Trophoblast cell (in vitro differentiated cells and primary cell): Measurements from ENCODE around the gene ZPBP2.
A peak's percentile ranks its signal among the peaks of the same experiment; 100 is the strongest.

Experiments used
- DNase-seq, 2 donors: peaks; one replicate each; pipeline ENCODE4 v3.0.0-alpha.2; 2016
- H2AFZ ChIP-seq: 2 replicates; pipeline ENCODE4 v1.6.1; 2013; ENCODE audit warnings: low read length, moderate library complexity, mild to moderate bottlenecking; ENCODE audit not compliant: insufficient read depth, poor library complexity
- H2AK5ac ChIP-seq: 2 replicates; pipeline ENCODE4 v1.6.1; 2013; ENCODE audit warnings: mild to moderate bottlenecking, low read length
- H2BK120ac ChIP-seq: 2 replicates; pipeline ENCODE4 v1.6.1; 2013; ENCODE audit warnings: low read length, mild to moderate bottlenecking, moderate library complexity; ENCODE audit not compliant: insufficient read depth, poor library complexity
- H2BK12ac ChIP-seq: 2 replicates; pipeline ENCODE4 v1.6.1; 2013; ENCODE audit warnings: mild to moderate bottlenecking, low read length, moderate library complexity
- H2BK5ac ChIP-seq: 2 replicates; pipeline ENCODE4 v1.6.1; 2013; ENCODE audit warnings: low read length, low read depth, moderate library complexity, mild to moderate bottlenecking; ENCODE audit not compliant: poor library complexity
- H3K14ac ChIP-seq: 2 replicates; pipeline ENCODE4 v1.6.1; 2013; ENCODE audit warnings: mild to moderate bottlenecking, low read length
- H3K18ac ChIP-seq: 2 replicates; pipeline ENCODE4 v1.6.1; 2013; ENCODE audit warnings: mild to moderate bottlenecking, low read length
- H3K23ac ChIP-seq: 2 replicates; pipeline ENCODE4 v1.6.1; 2013; ENCODE audit warnings: low read length
- H3K27ac ChIP-seq: 2 replicates; pipeline ENCODE4 v1.5.1; 2013; ENCODE audit warnings: low read depth, mild to moderate bottlenecking, inconsistent platforms, low read length, moderate library complexity
- H3K27me3 ChIP-seq: 2 replicates; pipeline ENCODE4 v1.6.1; 2013; ENCODE audit warnings: inconsistent platforms, mild to moderate bottlenecking, low read length, moderate library complexity; ENCODE audit not compliant: insufficient read depth
- H3K36me3 ChIP-seq, 2 experiments: 1 replicate in 1 of 2; 2 replicates in 1 of 2; pipeline ENCODE4 v1.6.1; 2013; ENCODE audit warnings: low read length in 2 of 2, mild to moderate bottlenecking in 2 of 2, moderate library complexity in 1 of 2; ENCODE audit not compliant: insufficient read depth in 2 of 2, control insufficient read depth in 1 of 2
- H3K4ac ChIP-seq: 2 replicates; pipeline ENCODE4 v1.6.1; 2013; ENCODE audit warnings: low read depth, mild to moderate bottlenecking, low read length, moderate library complexity
- H3K4me1 ChIP-seq, 2 experiments: 1 replicate in 1 of 2; 2 replicates in 1 of 2; pipeline ENCODE4 v1.6.1; 2013; ENCODE audit warnings: low read length in 2 of 2, mild to moderate bottlenecking in 2 of 2, moderate library complexity in 1 of 2; ENCODE audit not compliant: insufficient read depth in 2 of 2, control insufficient read depth in 1 of 2
- H3K4me2 ChIP-seq: 2 replicates; pipeline ENCODE4 v1.6.1; 2013; ENCODE audit warnings: inconsistent platforms, mild to moderate bottlenecking, low read length, moderate library complexity
- H3K4me3 ChIP-seq: 2 replicates; pipeline ENCODE4 v1.5.1; 2013; ENCODE audit warnings: mild to moderate bottlenecking, low read depth, low read length, inconsistent platforms
- H3K79me1 ChIP-seq: one replicate; pipeline ENCODE4 v1.6.1; 2013; ENCODE audit warnings: low read length
- H3K79me2 ChIP-seq: 2 replicates; pipeline ENCODE4 v1.6.1; 2013; ENCODE audit warnings: low read length, mild to moderate bottlenecking; ENCODE audit not compliant: control insufficient read depth, insufficient read depth, poor library complexity
- H3K9ac ChIP-seq: 2 replicates; pipeline ENCODE4 v1.6.1; 2013; ENCODE audit warnings: mild to moderate bottlenecking, low read length
- H3K9me3 ChIP-seq: 2 replicates; pipeline ENCODE4 v1.6.1; 2013; ENCODE audit warnings: low read depth, mild to moderate bottlenecking, control low read depth, inconsistent platforms, low read length; ENCODE audit not compliant: insufficient read depth
- H4K12ac ChIP-seq: 2 replicates; pipeline ENCODE4 v1.6.1; 2013; ENCODE audit warnings: low read depth, mild to moderate bottlenecking, low read length, moderate library complexity
- H4K8ac ChIP-seq: 2 replicates; pipeline ENCODE4 v1.6.1; 2013; ENCODE audit warnings: low read depth, mild to moderate bottlenecking, low read length, moderate library complexity
- H4K91ac ChIP-seq: one replicate; pipeline ENCODE4 v1.6.1; 2013; ENCODE audit warnings: low read depth, mild to moderate bottlenecking, low read length, moderate library complexity
- WGBS: extraction: QIAGEN DNeasy Blood & Tissue Kit; methylation state at CpG from one replicate; pipeline ENCODE4 v1.1.7; 2013; ENCODE audit warnings: missing lambda C conversion rate; ENCODE audit not compliant: insufficient read length, insufficient coverage; ENCODE audit errors: extremely low coverage; 5-methylcytosine and 5-hydroxymethylcytosine counted together

ZPBP2 gene

GRCh38 chr17:39923836-39924690, 56.1 kb downstream of the ZPBP2 start:
- Histone ChIP-seq H3K4me3 (no peak overlapping the region), H3K27me3 (no peaks in the 10 kb centered on the region), H3K79me2 (peaks cover 7% of the 10 kb centered on the region), H3K14ac (no peak overlapping the region), H2BK5ac (no peak overlapping the region), H2BK12ac (no peak overlapping the region), H3K4me2 (no peak overlapping the region), H2AK5ac (no peak overlapping the region), H3K4me1 (peaks cover 25 to 26% of the 10 kb centered on the region in 2 experiments), H3K4ac (no peak overlapping the region), H3K27ac (no peak overlapping the region), H4K12ac (no peak overlapping the region), H4K8ac (no peak overlapping the region), H3K79me1 (peaks cover 8% of the 10 kb centered on the region), H3K9me3 (peaks cover 2% of the 10 kb centered on the region), H3K36me3 (peaks cover 37 to 38% of the 10 kb centered on the region in 2 experiments), H2AFZ (no peak overlapping the region), H3K18ac (peak overlapping the region; percentile 20), H3K9ac (no peak overlapping the region), H3K23ac (no peak overlapping the region), H4K91ac (no peak overlapping the region), H2BK120ac (no peak overlapping the region)
- no CpG with 5 or more reads among the region's 17 CpGs for WGBS
- DNase-seq, result no peak

- no peak for DNase-seq
Measured at GRCh38 chr17:39924691-39925055, 56.7 kb downstream of the ZPBP2 start.

GRCh38 chr17:39925282-39926134, 57.5 kb downstream of the ZPBP2 start:
- Histone ChIP-seq H3K4me2 (no peak overlapping the region), H3K27me3 (no peaks in the 10 kb centered on the region), H3K79me1 (peaks cover 8% of the 10 kb centered on the region), H3K79me2 (peaks cover 7% of the 10 kb centered on the region), H3K9ac (no peak overlapping the region), H2BK120ac (no peak overlapping the region), H4K91ac (no peak overlapping the region), H3K4me1 (peaks cover 25 to 26% of the 10 kb centered on the region in 2 experiments), H2BK5ac (no peak overlapping the region), H2AFZ (no peak overlapping the region), H3K4ac (peak overlapping the region; percentile 12), H2BK12ac (no peak overlapping the region), H2AK5ac (no peak overlapping the region), H3K18ac (no peak overlapping the region), H3K27ac (no peak overlapping the region), H3K23ac (no peak overlapping the region), H3K14ac (no peak overlapping the region), H4K8ac (no peak overlapping the region), H3K4me3 (no peak overlapping the region), H4K12ac (no peak overlapping the region), H3K36me3 (peaks cover 29 to 30% of the 10 kb centered on the region in 2 experiments), H3K9me3 (peaks cover 2% of the 10 kb centered on the region)
- no CpG with 5 or more reads among the region's 11 CpGs for WGBS
- DNase-seq, result no peak

More at GRCh38 chr17:39924691-39925055, 56.7 kb downstream of the ZPBP2 start:
- H3K27me3 ChIP-seq, result no peaks in the 10 kb centered on the region
- no peak overlapping the region for H4K8ac ChIP-seq
- peaks cover 2% of the 10 kb centered on the region for H3K9me3 ChIP-seq
- H3K79me2 ChIP-seq, result peaks cover 7% of the 10 kb centered on the region
- no peak overlapping the region for H4K12ac ChIP-seq
- peak overlapping the region; percentile 12 for H3K4me3 ChIP-seq
- peaks cover 33 to 34% of the 10 kb centered on the region in 2 experiments for H3K36me3 ChIP-seq
- no peak overlapping the region for H3K27ac ChIP-seq
- no CpG with 5 or more reads among the region's 3 CpGs for WGBS
- peaks cover 25 to 26% of the 10 kb centered on the region in 2 experiments for H3K4me1 ChIP-seq
- H3K9ac ChIP-seq, result no peak overlapping the region
- H3K18ac ChIP-seq, result peak overlapping the region; percentile 59
- no peak overlapping the region for H2AFZ ChIP-seq
- no peak overlapping the region for H2AK5ac ChIP-seq
- H2BK5ac ChIP-seq, result no peak overlapping the region
- no peak overlapping the region for H3K4ac ChIP-seq
- H3K79me1 ChIP-seq, result peaks cover 8% of the 10 kb centered on the region
- no peak overlapping the region for H3K14ac ChIP-seq
- H4K91ac ChIP-seq, result no peak overlapping the region
- H3K23ac ChIP-seq, result peak overlapping the region; percentile 55
- H3K4me2 ChIP-seq, result no peak overlapping the region
- H2BK12ac ChIP-seq, result no peak overlapping the region
- no peak overlapping the region for H2BK120ac ChIP-seq

GRCh38 chr17:39926135-39926587, 58.2 kb downstream of the ZPBP2 start:
- H3K9me3 ChIP-seq, result peaks cover 2% of the 10 kb centered on the region
- DNase-seq, result no peak
- no peak overlapping the region for H2AK5ac ChIP-seq
- no peak overlapping the region for H2BK120ac ChIP-seq
- H3K23ac ChIP-seq, result no peak overlapping the region
- no peak overlapping the region for H3K4ac ChIP-seq
- H3K4me1 ChIP-seq, result peaks cover 25 to 26% of the 10 kb centered on the region in 2 experiments
- no peak overlapping the region for H4K8ac ChIP-seq
- peaks cover 7% of the 10 kb centered on the region for H3K79me2 ChIP-seq
- no peak overlapping the region for H4K91ac ChIP-seq
- H2AFZ ChIP-seq, result no peak overlapping the region
- peaks cover 8% of the 10 kb centered on the region for H3K79me1 ChIP-seq
- H3K14ac ChIP-seq, result no peak overlapping the region
- H3K36me3 ChIP-seq, result peaks cover 27 to 28% of the 10 kb centered on the region in 2 experiments
- H4K12ac ChIP-seq, result no peak overlapping the region
- no peak overlapping the region for H2BK12ac ChIP-seq
- peak overlapping the region; percentile 92 for H3K4me2 ChIP-seq
- no peak overlapping the region for H2BK5ac ChIP-seq
- H3K27ac ChIP-seq, result no peak overlapping the region
- no peak overlapping the region for H3K4me3 ChIP-seq
- no peaks in the 10 kb centered on the region for H3K27me3 ChIP-seq
- H3K9ac ChIP-seq, result no peak overlapping the region
- H3K18ac ChIP-seq, result no peak overlapping the region
- WGBS, result no CpG with 5 or more reads among the region's 4 CpGs
